GM18870 (cell line): ENCODE results near the gene MINDY1.

Experiments
- ATAC-seq: cut with Tn5 transposase; IDR thresholded peaks from one replicate; pipeline ENCODE4 v1.9.1; 2021; ENCODE audit warnings: moderate library complexity; ENCODE audit not compliant: unreplicated experiment

The MINDY1 gene

GRCh38 chr1:151006327-151007052 is at the start of gene MINDY1:
Gene MINDY1 (minus strand): TSS chr1:151006902. CDS start chr1:151002617, 4,285 bp downstream.
- no peak for ATAC-seq

- ATAC-seq: no peak
Measured at GRCh38 chr1:151056149-151056548, 49.4 kb upstream of the MINDY1 start.

GRCh38 chr1:151055581-151055980 is 48.9 kb upstream of the MINDY1 start:
- ATAC-seq: no peak

- no peak for ATAC-seq
Measured at GRCh38 chr1:151054971-151055547, 48.4 kb upstream of the MINDY1 start.

- ATAC-seq: no peak
Measured at GRCh38 chr1:151051356-151052009, 44.8 kb upstream of the MINDY1 start.

GRCh38 chr1:151050051-151050688 is 43.5 kb upstream of the MINDY1 start:
- ATAC-seq: no peak

GRCh38 chr1:151049458-151049857 is 42.8 kb upstream of the MINDY1 start:
- ATAC-seq: no peak

- no peak for ATAC-seq
Measured at GRCh38 chr1:151048645-151049032, 41.9 kb upstream of the MINDY1 start.

GRCh38 chr1:151047925-151048644 is 41.4 kb upstream of the MINDY1 start:
- ATAC-seq: no peak

- no peak for ATAC-seq
Measured at GRCh38 chr1:151047591-151047924, 40.9 kb upstream of the MINDY1 start, which contains the start of gene C1orf56. Gene C1orf56 (plus strand): TSS chr1:151047751. CDS start chr1:151047848, 97 bp downstream.

GRCh38 chr1:151043163-151043562 is 36.5 kb upstream of the MINDY1 start:
- no peak for ATAC-seq

GRCh38 chr1:151039521-151039920 is 32.8 kb upstream of the MINDY1 start:
- ATAC-seq: no peak

GRCh38 chr1:151037032-151037431 is 30.3 kb upstream of the MINDY1 start:
- no peak for ATAC-seq

- no peak for ATAC-seq
Measured at GRCh38 chr1:151036356-151036755, 29.7 kb upstream of the MINDY1 start, which contains the start of gene BNIPL. Gene BNIPL (plus strand): TSS chr1:151036586. CDS start chr1:151036726, 140 bp downstream.

GRCh38 chr1:151035167-151035566 is 28.5 kb upstream of the MINDY1 start:
- ATAC-seq: no peak

GRCh38 chr1:151032164-151032563 is 25.5 kb upstream of the MINDY1 start:
- no peak for ATAC-seq

- no peak for ATAC-seq
Measured at GRCh38 chr1:151026460-151026859, 19.8 kb upstream of the MINDY1 start.

- no peak for ATAC-seq
Measured at GRCh38 chr1:151024540-151025146, 17.9 kb upstream of the MINDY1 start.

- ATAC-seq: no peak
Measured at GRCh38 chr1:151013518-151013917, 6.8 kb upstream of the MINDY1 start.

- ATAC-seq: no peak
Measured at GRCh38 chr1:151012684-151013471, 6.2 kb upstream of the MINDY1 start.
